Body of pancreas (tissue), 4 donors: ENCODE measurements around the gene TBX5.

ENCODE experiments used
- CTCF ChIP-seq, 7 experiments: fragments of 450-650 bp in 4 of 7; fragments of 200-600 bp in 3 of 7; sonication (generic) in 3 of 7; IDR thresholded peaks; one replicate each; pipeline ENCODE4 v1.5.1; 2016 to 2019; ENCODE audit warnings: antibody characterized with exemption in 7 of 7
- POLR2A ChIP-seq, 3 donors: fragments of 450-650 bp; IDR thresholded peaks; one replicate each; pipeline ENCODE4 v1.6.1; 2016; ENCODE audit warnings: antibody characterized with exemption in 3 of 3, mild to moderate bottlenecking in 2 of 3

- TF ChIP-seq CTCF (IDR thresholded peaks at IDR 0.05) (no peak), POLR2A (IDR thresholded peaks at IDR 0.05) (no peak)
Observed at GRCh38 chr12:114416028-114416427, 10.1 kb upstream of the TBX5 start.
